GM12875 (cell line): Measurements from ENCODE around the gene ACTL8.

Experiments used
- H3K4me3 ChIP-seq: one replicate; pipeline ENCODE4 v1.5.1; 2011; ENCODE audit warnings: low read depth, low read length, control low read depth
- TF ChIP-seq, protein P1 (sequence below): IDR thresholded peaks from 2 replicates; pipeline ENCODE4 v1.5.1; 2011; ENCODE audit warnings: low read depth, mild to moderate bottlenecking, control low read depth, inconsistent platforms, low read length, moderate library complexity, borderline replicate concordance; ENCODE audit not compliant: insufficient read depth

ACTL8 gene

DNA sequence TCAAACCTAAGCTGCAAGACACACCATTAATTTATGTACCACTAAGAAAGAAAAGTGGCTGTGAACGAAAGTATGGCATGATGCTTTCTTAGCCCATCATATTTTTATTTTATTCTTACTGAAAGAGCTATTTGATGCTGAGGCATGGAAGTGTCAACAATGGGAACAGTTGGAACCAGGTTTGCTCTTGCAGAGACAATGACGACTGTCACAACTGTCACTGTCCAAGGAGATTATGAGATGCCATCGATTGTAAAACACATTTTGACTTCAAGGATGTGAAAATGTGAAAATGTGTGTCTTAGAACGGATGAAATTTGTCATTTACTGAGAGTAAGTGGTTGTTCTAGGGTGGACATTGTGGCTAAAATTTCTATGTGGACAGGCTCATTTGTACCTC is 2.8 kb upstream of the ACTL8 start:
- TF ChIP-seq, protein P1, sequence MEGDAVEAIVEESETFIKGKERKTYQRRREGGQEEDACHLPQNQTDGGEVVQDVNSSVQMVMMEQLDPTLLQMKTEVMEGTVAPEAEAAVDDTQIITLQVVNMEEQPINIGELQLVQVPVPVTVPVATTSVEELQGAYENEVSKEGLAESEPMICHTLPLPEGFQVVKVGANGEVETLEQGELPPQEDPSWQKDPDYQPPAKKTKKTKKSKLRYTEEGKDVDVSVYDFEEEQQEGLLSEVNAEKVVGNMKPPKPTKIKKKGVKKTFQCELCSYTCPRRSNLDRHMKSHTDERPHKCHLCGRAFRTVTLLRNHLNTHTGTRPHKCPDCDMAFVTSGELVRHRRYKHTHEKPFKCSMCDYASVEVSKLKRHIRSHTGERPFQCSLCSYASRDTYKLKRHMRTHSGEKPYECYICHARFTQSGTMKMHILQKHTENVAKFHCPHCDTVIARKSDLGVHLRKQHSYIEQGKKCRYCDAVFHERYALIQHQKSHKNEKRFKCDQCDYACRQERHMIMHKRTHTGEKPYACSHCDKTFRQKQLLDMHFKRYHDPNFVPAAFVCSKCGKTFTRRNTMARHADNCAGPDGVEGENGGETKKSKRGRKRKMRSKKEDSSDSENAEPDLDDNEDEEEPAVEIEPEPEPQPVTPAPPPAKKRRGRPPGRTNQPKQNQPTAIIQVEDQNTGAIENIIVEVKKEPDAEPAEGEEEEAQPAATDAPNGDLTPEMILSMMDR = no peak
- H3K4me3 ChIP-seq = no peak overlapping the region

DNA sequence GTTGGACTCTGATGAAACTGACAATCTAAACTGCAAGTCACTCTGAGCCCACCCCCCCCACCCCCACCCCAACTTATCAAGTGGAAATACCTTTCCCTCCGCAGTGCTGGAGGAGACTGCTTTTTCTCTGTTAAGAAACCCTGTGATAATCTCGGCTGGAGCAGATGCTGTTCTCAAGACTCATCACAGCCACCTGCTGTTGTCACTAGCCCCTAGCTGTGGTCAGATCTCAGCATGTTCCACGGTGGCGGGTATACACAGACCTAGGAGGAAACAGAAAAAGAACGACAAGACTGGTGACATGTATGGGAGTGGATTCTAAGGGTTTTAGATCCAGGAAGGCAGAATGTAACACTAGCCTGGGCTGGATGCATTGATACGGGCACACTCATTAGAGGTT is 2.3 kb downstream of the ACTL8 start:
- TF ChIP-seq, protein P1 = no peak

DNA sequence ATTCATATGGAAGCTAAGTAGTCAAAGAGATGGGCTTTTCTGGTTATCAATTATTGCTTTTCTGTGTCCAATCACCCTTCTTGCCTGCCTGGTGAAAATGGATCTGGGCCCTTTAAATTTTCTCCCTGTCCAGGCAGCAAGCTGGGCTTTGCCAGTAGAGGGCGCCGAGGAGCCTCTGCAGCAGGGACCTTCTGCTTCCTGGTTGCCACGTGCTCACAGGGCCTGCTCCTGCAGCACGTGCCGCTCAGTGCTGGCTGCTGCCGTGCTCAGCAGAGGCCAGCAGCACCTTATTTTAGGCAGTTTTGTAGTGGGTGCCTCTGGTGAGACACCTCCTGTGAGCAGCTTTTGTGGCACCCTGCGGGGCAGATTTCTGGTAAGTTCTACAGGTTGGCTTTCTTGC is 4.0 kb downstream of the ACTL8 start:
- no peak overlapping the region for H3K4me3 ChIP-seq
- TF ChIP-seq, protein P1 = peak; percentile 36; the same call in 1 of the 2 replicates

More for the DNA sequence above, 2.3 kb downstream of the ACTL8 start:
- no peak overlapping the region for H3K4me3 ChIP-seq

DNA sequence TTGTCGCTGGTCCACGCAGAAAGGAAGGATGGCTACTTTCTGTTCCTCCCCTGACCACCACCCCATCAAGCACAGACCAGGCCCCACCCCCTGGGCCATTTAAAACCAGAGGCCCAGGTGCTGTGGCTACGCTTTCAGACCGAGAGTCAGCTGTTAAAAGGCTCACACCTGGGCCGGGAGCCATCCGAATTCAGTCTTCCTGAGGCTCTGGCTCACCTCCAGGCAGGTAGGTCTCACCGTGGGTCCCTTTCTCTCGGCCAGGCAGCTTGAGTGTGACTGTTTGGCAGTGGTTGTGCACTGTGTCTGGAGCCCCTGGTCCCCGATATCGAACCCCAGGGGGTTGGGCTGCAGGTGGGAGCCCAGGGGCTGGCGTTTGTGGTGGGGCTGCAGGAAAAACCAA is 7.2 kb downstream of the ACTL8 start:
- no peak overlapping the region for H3K4me3 ChIP-seq
- TF ChIP-seq, protein P1 = no peak

DNA sequence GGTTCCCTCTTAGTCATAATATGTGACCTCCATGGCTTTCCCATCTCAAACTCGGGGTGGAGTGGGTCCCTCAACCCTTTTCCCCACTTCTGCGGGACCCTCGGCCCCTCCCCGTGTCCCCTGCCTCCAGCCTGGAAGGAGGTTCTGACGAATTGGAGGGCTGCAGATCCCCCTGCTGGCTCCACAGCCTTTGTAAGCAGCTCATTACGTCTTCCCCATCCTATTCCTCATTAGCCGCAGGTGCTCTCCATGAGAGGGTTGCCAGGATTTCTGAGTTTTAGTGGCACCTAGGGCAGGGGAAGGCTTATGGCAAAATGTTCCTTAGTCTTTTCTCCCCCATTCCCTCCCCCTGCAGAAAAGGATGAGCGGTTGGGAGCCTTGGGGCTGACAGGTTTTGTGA is 8.3 kb downstream of the ACTL8 start:
- no peak overlapping the region for H3K4me3 ChIP-seq
- TF ChIP-seq, protein P1 = no peak

DNA sequence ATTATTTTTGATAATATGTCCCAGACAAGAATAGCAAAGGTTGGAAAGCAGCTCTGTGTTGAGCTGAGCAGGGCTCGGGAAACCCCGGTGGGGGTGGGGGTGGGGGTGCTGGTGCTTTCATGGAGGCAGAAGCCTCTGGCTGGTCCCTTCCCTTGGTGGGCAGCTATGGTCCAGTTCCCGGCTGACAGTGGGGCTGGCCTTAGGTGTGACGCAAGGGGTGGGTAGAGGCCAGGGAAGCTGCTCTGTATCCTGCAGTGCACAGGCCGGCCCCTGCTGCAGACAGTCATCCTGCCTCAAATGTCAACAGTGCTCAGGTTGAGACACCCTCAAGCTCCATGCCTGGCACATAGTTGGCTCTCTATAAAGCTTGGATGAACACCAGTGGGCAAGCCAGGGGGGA is 8.9 kb downstream of the ACTL8 start:
- H3K4me3 ChIP-seq = no peak overlapping the region
- TF ChIP-seq, protein P1 = no peak

DNA sequence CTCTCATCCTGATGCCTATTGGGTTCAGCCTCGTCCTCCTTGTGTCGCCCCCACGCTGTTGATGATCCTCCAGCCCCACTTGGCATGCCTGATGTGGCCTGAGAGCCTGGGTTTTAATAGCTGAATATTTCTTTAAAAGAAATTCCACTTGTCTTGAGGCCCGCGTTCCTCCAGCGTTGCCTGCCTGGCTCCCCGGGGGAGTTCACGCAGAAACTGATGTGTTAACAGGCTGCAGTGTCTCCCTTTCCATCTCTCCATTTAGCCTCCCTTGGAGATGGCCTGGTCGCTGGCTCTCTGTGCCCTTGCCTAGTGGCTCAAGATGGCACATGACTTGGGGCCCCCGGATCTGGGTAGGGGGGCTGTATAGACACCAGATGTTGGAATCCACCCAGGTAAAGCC is 9.5 kb downstream of the ACTL8 start:
- TF ChIP-seq, protein P1 = no peak
- no peak overlapping the region for H3K4me3 ChIP-seq
